ENCODE data around the gene SESTD1. TPM values are rescaled to one million over a fixed set of nuclear protein-coding genes. Genes with fewer than 3 reads are reported as not detected.

The SESTD1 gene
- total and polyA plus RNA-seq, 2 of the 4 experiments (the other 2 are of a cell fraction), result 8.4 to 12.7 TPM

DNA sequence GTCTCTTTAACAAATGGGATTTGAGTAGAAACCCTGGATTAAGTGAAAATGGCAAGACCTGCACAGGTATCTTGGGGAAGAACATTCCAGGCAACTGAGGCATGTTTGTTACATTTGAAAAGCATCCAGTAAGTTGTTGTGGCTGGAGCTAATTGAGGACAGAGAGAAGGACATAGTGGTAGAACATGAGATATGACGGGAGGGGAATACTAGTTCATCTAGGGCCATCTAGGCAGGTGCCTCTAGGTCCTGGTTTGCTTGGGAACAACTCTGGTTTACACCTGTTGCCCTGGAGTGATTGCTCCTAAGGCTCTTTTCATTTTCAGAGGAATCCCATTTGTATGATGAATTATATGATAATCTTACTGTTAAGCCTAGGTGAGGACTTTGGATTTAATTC, 194.9 kb downstream of the SESTD1 start:
- Histone ChIP-seq H4K8ac (ENCODE audit: low read depth in 2 of 2, low read length in 2 of 2) (no peak overlapping the region), H2AFZ (replicated peaks; ENCODE audit: low read length, poor library complexity) (no peak overlapping the region), H2BK15ac (ENCODE audit: low read depth, low read length) (no peak overlapping the region), H3K27ac (ENCODE audit: insufficient read depth, low read length) (no peak overlapping the region), H4K20me1 (ENCODE audit: insufficient read depth, low read length) (no peaks in the 10 kb centered on the region), H2BK5ac (ENCODE audit: low read depth, low read length, poor library complexity, severe bottlenecking) (no peak overlapping the region), H3K18ac (ENCODE audit: low read depth, low read length) (no peak overlapping the region), H3K9ac (ENCODE audit: low read depth, low read length) (no peak overlapping the region), H3K4me3 (ENCODE audit: insufficient read depth, low read depth, low read length) (no peak overlapping the region), H3K27me3 (ENCODE audit: control insufficient read depth, insufficient read depth, low read length) (no peaks in the 10 kb centered on the region), H3K23ac (ENCODE audit: low read depth, low read length) (no peak overlapping the region), H2AK5ac (ENCODE audit: low read depth, low read length) (no peak overlapping the region), H3K4me1 (ENCODE audit: control insufficient read depth, insufficient read depth, low read length) (no peaks in the 10 kb centered on the region), H3K79me1 (ENCODE audit: low read depth in 1 of 2, low read length in 2 of 2) (no peaks in the 10 kb centered on the region), H2AK9ac (replicated peaks; ENCODE audit: low read depth, low read length, poor library complexity) (no peak overlapping the region), H3K4me2 (ENCODE audit: low read depth, low read length) (no peak overlapping the region), H3K14ac (replicated peaks; ENCODE audit: low read depth, low read length) (no peak overlapping the region), H2BK20ac (ENCODE audit: low read depth, low read length) (no peak overlapping the region), H4K5ac (ENCODE audit: low read depth, low read length) (no peak overlapping the region), H3K36me3 (ENCODE audit: control insufficient read depth, insufficient read depth, low read length) (no peaks in the 10 kb centered on the region), H3K56ac (ENCODE audit: extremely low read depth, insufficient read depth, low read length) (no peak overlapping the region), H4K91ac (ENCODE audit: insufficient read depth, low read depth, low read length) (no peak overlapping the region), H3K9me1 (ENCODE audit: insufficient read depth, low read length) (no peaks in the 10 kb centered on the region), H2BK120ac (ENCODE audit: low read depth, low read length) (no peak overlapping the region), H3K4ac (ENCODE audit: low read depth, low read length) (no peak overlapping the region), H3K9me3 (ENCODE audit: control insufficient read depth, insufficient read depth, low read length) (no peaks in the 10 kb centered on the region)
- in situ Hi-C loops (cut with MboI; ENCODE audit: low sequenced_read_pairs), result no loop called here
- ChIA-PET CTCF (no interaction called here), POLR2A (ENCODE audit: unreplicated experiment) (no interaction called here)
- no CpG with 5 or more reads among the region's 1 CpG for WGBS, 2 experiments (ENCODE audit: extremely low coverage in 2 of 2, insufficient read length in 1 of 2)
- intact Hi-C loops (cut with micrococcal nuclease), result no loop called here
- ATAC-seq (ENCODE audit: low read depth) (no peak), DNase-seq (no peak)
- no peak for TF ChIP-seq BHLHE40 (IDR thresholded peaks at IDR 0.05; ENCODE audit: low read depth, low read length)
- BruUV-seq (replicated peaks), result no TSS peak
- dilution Hi-C loops (cut with HindIII; ENCODE audit: low sequenced_read_pairs, unreplicated experiment), result no loop called here
